Keratinocyte (primary cell): ENCODE data around the gene TMEM19. TPM values are rescaled to one million over a fixed set of nuclear protein-coding genes. Genes with fewer than 3 reads are reported as not detected.

Experiments
- DNase-seq: peaks from one replicate; pipeline ENCODE4 v3.0.0-alpha.2; 2011; ENCODE audit warnings: low read depth, missing footprints, low spot score
- FAIRE-seq: peaks from 2 replicates; lab custom pipeline; 2011; peaks lifted over from hg19 to GRCh38; lab: Jason Lieb, UNC
- H2AFZ ChIP-seq: 2 replicates; pipeline ENCODE4 v1.6.0; 2012; ENCODE audit warnings: low read length, control low read depth, inconsistent platforms; ENCODE audit not compliant: control insufficient read depth
- H3K27ac ChIP-seq: 2 replicates; pipeline ENCODE4 v1.5.1; 2011; ENCODE audit warnings: low read length; ENCODE audit not compliant: control insufficient read depth, insufficient read depth
- H3K27me3 ChIP-seq: 3 replicates; pipeline ENCODE4 v1.6.0; 2011; ENCODE audit warnings: low read length; ENCODE audit not compliant: control insufficient read depth, insufficient read depth; ENCODE audit errors: extremely low read depth
- H3K36me3 ChIP-seq, 2 experiments: 2 replicates in 1 of 2; 3 replicates in 1 of 2; pipeline ENCODE4 v1.5.1; 2011; ENCODE audit warnings: low read length in 2 of 2, mild to moderate bottlenecking in 1 of 2; ENCODE audit not compliant: control insufficient read depth in 2 of 2, insufficient read depth in 2 of 2; ENCODE audit errors: extremely low read depth in 1 of 2
- H3K4me1 ChIP-seq: 3 replicates; pipeline ENCODE4 v1.5.1; 2011; ENCODE audit warnings: low read length; ENCODE audit not compliant: control insufficient read depth, insufficient read depth; ENCODE audit errors: extremely low read depth
- H3K4me2 ChIP-seq: 3 replicates; pipeline ENCODE4 v1.6.0; 2011; ENCODE audit warnings: low read depth, low read length; ENCODE audit not compliant: control insufficient read depth, insufficient read depth; ENCODE audit errors: extremely low read depth
- H3K4me3 ChIP-seq, 3 experiments: fragments of 200-600 bp in 1 of 3; sonication (generic) in 1 of 3; 2 replicates in 2 of 3; 3 replicates in 1 of 3; pipeline ENCODE4 v1.5.1; 2011 to 2016; ENCODE audit warnings: low read length in 3 of 3, mild to moderate bottlenecking in 3 of 3, control low read depth in 2 of 3, inconsistent platforms in 1 of 3, low read depth in 1 of 3, mixed read lengths in 1 of 3, mixed run types in 1 of 3, moderate library complexity in 1 of 3; ENCODE audit not compliant: control insufficient read depth in 2 of 3, insufficient read depth in 2 of 3; ENCODE audit errors: extremely low read depth in 1 of 3
- H3K79me2 ChIP-seq: 2 replicates; pipeline ENCODE4 v1.6.0; 2012; ENCODE audit warnings: low read length; ENCODE audit not compliant: control insufficient read depth, insufficient read depth
- H3K9ac ChIP-seq: 3 replicates; pipeline ENCODE4 v1.6.0; 2011; ENCODE audit warnings: low read length; ENCODE audit not compliant: control insufficient read depth, insufficient read depth; ENCODE audit errors: extremely low read depth
- H3K9me1 ChIP-seq: 3 replicates; pipeline ENCODE4 v1.6.0; 2011; ENCODE audit warnings: low read length; ENCODE audit not compliant: control insufficient read depth, insufficient read depth; ENCODE audit errors: extremely low read depth
- H3K9me3 ChIP-seq: 2 replicates; pipeline ENCODE4 v1.5.1; 2012; ENCODE audit warnings: low read depth, low read length; ENCODE audit not compliant: control insufficient read depth
- H4K20me1 ChIP-seq: 3 replicates; pipeline ENCODE4 v1.6.0; 2011; ENCODE audit warnings: low read length; ENCODE audit not compliant: control insufficient read depth, insufficient read depth; ENCODE audit errors: extremely low read depth
- CTCF ChIP-seq, 3 experiments: IDR thresholded peaks in 1 of 3; conservative IDR thresholded peaks in 1 of 3; optimal IDR thresholded peaks in 1 of 3; 2 replicates in 2 of 3; 3 replicates in 1 of 3; pipeline versions ENCODE3 to v1.5.1; 2011; ENCODE audit warnings: low read length in 3 of 3, mild to moderate bottlenecking in 3 of 3, moderate library complexity in 2 of 3, control low read depth in 1 of 3, inconsistent platforms in 1 of 3; ENCODE audit not compliant: insufficient read depth in 2 of 3; ENCODE audit errors: extremely low read depth in 1 of 3
- EZH2 ChIP-seq: IDR thresholded peaks from one replicate; pipeline ENCODE4 v1.6.1; 2012; ENCODE audit warnings: inconsistent platforms, mild to moderate bottlenecking, low read length, moderate library complexity
- dilution Hi-C: fragments of 300-500 bp; cut with MboI; formaldehyde crosslinking; loops from one replicate; pipeline ENCODE4 v1.7.0; 2020; ENCODE audit warnings: low sequenced_read_pairs; ENCODE audit not compliant: extremely low pct_ligation_motif_present
- polyA plus RNA-seq, 5 experiments: library from polyadenylated mRNA; depleted of rRNA in 3 of 5; stranded (reverse) in 3 of 5; stranded (forward) in 1 of 5; unstranded in 1 of 5; fragments of >200 nt; gene quantifications; 1 replicate in 1 of 5; 2 replicates in 3 of 5; 3 replicates in 1 of 5; pipeline versions ENCODE4 v1.2.1 to v1.2.3, GENCODE V29; 2011 to 2012; ENCODE audit warnings: missing spikeins in 2 of 5, low read depth in 1 of 5, low replicate concordance in 1 of 5

The TMEM19 gene
- polyA plus RNA-seq, 1 donor (not counting 4 experiments of a cell fraction or from before 2014, with no cell fraction given): 38.8 TPM

- no peak for TF ChIP-seq CTCF (optimal IDR thresholded peaks at IDR 0.05 in 1 of 3, IDR thresholded peaks at IDR 0.05 in 1 of 3, conservative IDR thresholded peaks at IDR 0.05 in 1 of 3; ENCODE audit: extremely low read depth in 1 of 3, insufficient read depth in 2 of 3, low read length in 3 of 3)
- no peak for TF ChIP-seq EZH2
- Histone ChIP-seq H3K27me3 (no peaks in the 10 kb centered on the region), H3K4me3 (no peak overlapping the region), H3K9me3 (no peaks in the 10 kb centered on the region), H2AFZ (no peak overlapping the region), H3K4me1 (no peaks in the 10 kb centered on the region), H4K20me1 (no peaks in the 10 kb centered on the region), H3K27ac (no peak overlapping the region), H3K9ac (no peak overlapping the region), H3K79me2 (no peaks in the 10 kb centered on the region), H3K36me3 (no peaks in the 10 kb centered on the region), H3K9me1 (no peaks in the 10 kb centered on the region), H3K4me2 (no peak overlapping the region)
- DNase-seq (no peak), FAIRE-seq (no peak)
- dilution Hi-C loops: no loop called here
Observed at GRCh38 chr12:71744522-71745300, 58.8 kb downstream of the TMEM19 start.

- DNase-seq (no peak), FAIRE-seq (peak; percentile 92)
- TF ChIP-seq EZH2 (no peak), CTCF (optimal IDR thresholded peaks at IDR 0.05 in 1 of 3, IDR thresholded peaks at IDR 0.05 in 1 of 3, conservative IDR thresholded peaks at IDR 0.05 in 1 of 3; ENCODE audit: extremely low read depth in 1 of 3, insufficient read depth in 2 of 3, low read length in 3 of 3) (peak; percentile 43 to 80 (median 68))
- Histone ChIP-seq H2AFZ (no peak overlapping the region), H3K79me2 (no peaks in the 10 kb centered on the region), H3K4me1 (no peaks in the 10 kb centered on the region), H3K36me3 (no peaks in the 10 kb centered on the region), H3K27me3 (no peaks in the 10 kb centered on the region), H3K9me3 (no peaks in the 10 kb centered on the region), H3K9ac (no peak overlapping the region), H3K4me2 (no peak overlapping the region), H3K9me1 (no peaks in the 10 kb centered on the region), H4K20me1 (no peaks in the 10 kb centered on the region), H3K27ac (no peak overlapping the region), H3K4me3 (no peak overlapping the region)
- dilution Hi-C loops: no loop called here
Observed at GRCh38 chr12:71746974-71747611, 61.2 kb downstream of the TMEM19 start.
